ENCODE data around the gene DCLRE1C.
"Not testable (repeated sequence)": the region's sequence is repeated elsewhere in the genome, so short reads cannot be mapped to it uniquely, and the experiment has no call there.

Gene DCLRE1C

GRCh38 chr10:14945108-14945507 is 8.8 kb downstream of the DCLRE1C start:
- no peak for DNase-seq (ENCODE audit: low spot score)

- DNase-seq (ENCODE audit: low spot score) = not testable (repeated sequence)
Measured at GRCh38 chr10:14942950-14943338, 11.0 kb downstream of the DCLRE1C start.

- not testable (repeated sequence) for DNase-seq (ENCODE audit: low spot score)
Measured at GRCh38 chr10:14942147-14942949, 11.5 kb downstream of the DCLRE1C start.

- peak; percentile 64 for DNase-seq (ENCODE audit: low spot score)
Measured at GRCh38 chr10:14938971-14939370, 14.9 kb downstream of the DCLRE1C start.

- no peak for DNase-seq (ENCODE audit: low spot score)
Measured at GRCh38 chr10:14936584-14936983, 17.3 kb downstream of the DCLRE1C start.

GRCh38 chr10:14930610-14931009 is 23.3 kb downstream of the DCLRE1C start:
- DNase-seq (ENCODE audit: low spot score) = no peak

GRCh38 chr10:14926722-14927416 is 27.0 kb downstream of the DCLRE1C start:
- no peak for DNase-seq (ENCODE audit: low spot score)

GRCh38 chr10:14926061-14926470 is 27.8 kb downstream of the DCLRE1C start:
- DNase-seq (ENCODE audit: low spot score) = peak; percentile 45

- DNase-seq (ENCODE audit: low spot score) = no peak
Measured at GRCh38 chr10:14925268-14925667, 28.6 kb downstream of the DCLRE1C start.

- DNase-seq (ENCODE audit: low spot score) = no peak
Measured at GRCh38 chr10:14924013-14924412, 29.9 kb downstream of the DCLRE1C start.

- DNase-seq (ENCODE audit: low spot score) = no peak
Measured at GRCh38 chr10:14918964-14919363, 34.9 kb downstream of the DCLRE1C start.

GRCh38 chr10:14917827-14918226 is 36.1 kb downstream of the DCLRE1C start:
- DNase-seq (ENCODE audit: low spot score) = no peak

GRCh38 chr10:14916600-14916999 is 37.3 kb downstream of the DCLRE1C start:
- DNase-seq (ENCODE audit: low spot score) = no peak

- DNase-seq (ENCODE audit: low spot score) = no peak
Measured at GRCh38 chr10:14911801-14912200, 42.1 kb downstream of the DCLRE1C start.

GRCh38 chr10:14910953-14911352 is 42.9 kb downstream of the DCLRE1C start:
- no peak for DNase-seq (ENCODE audit: low spot score)

GRCh38 chr10:14909101-14909500 is 44.8 kb downstream of the DCLRE1C start:
- no peak for DNase-seq (ENCODE audit: low spot score)

GRCh38 chr10:14907591-14907990 is 46.3 kb downstream of the DCLRE1C start:
- DNase-seq (ENCODE audit: low spot score) = not testable (repeated sequence)

GRCh38 chr10:14906765-14907164 is 47.1 kb downstream of the DCLRE1C start:
- DNase-seq (ENCODE audit: low spot score) = no peak

GRCh38 chr10:14905890-14906289 is 48.0 kb downstream of the DCLRE1C start:
- DNase-seq (ENCODE audit: low spot score) = no peak

- no peak for DNase-seq (ENCODE audit: low spot score)
Measured at GRCh38 chr10:14904864-14905263, 49.0 kb downstream of the DCLRE1C start.

GRCh38 chr10:14904316-14904732 is 49.6 kb downstream of the DCLRE1C start:
- DNase-seq (ENCODE audit: low spot score) = peak; percentile 30

GRCh38 chr10:14891151-14891550 is 62.7 kb downstream of the DCLRE1C start:
- no peak for DNase-seq (ENCODE audit: low spot score)

- no peak for DNase-seq (ENCODE audit: low spot score)
Measured at GRCh38 chr10:14889318-14889717, 64.6 kb downstream of the DCLRE1C start.

Measured in kidney tubule cell (primary cell).